ENCODE data around the gene CD300LD.

The CD300LD gene

DNA sequence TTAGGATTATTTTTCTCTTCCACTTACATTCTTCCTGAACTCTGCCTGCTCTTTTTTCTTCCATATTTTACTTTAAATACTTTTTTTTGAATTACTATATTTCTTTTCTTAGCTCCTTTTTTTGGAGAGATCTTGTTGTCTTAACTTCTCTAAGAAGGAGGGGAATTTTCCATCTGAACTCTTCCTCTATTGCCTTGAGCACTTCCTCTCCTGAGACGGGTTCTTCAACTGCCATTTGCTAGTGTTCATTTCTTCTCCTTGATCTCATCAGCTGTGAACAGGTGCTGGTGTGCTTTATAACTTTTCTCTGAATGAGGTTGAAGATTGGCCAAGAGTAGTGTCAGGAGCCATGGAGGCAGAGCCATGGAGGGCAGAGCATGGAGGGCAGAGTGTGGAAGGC lies 15.1 kb upstream of the CD300LD start:
- no peak for DNase-seq (ENCODE audit: low read depth in 2 of 3, low spot score in 2 of 3)

DNA sequence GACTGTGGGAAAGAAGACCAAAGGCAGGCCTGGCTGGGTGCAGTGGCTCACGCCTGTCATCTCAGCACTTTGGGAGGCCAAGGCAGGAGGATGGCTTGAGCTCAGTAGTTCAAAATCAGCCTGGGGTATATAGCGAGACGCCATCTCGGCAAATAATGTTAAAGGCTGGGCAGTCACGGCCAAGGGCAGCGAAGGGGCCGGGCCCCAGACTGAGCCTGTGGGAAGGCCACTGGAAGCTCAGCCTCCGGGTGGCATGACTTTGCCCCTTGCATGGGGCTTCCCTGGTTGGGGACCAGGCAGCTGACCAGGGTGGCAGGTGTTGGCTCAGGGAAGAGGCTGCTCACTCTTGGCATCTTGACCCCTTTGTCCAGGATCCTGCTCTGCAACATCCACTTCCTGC lies 14.0 kb upstream of the CD300LD start:
- DNase-seq (ENCODE audit: low read depth in 2 of 3, low spot score in 2 of 3) = no peak

GRCh38 chr17:74605361-74605760 lies 13.3 kb upstream of the CD300LD start:
- no peak for DNase-seq (ENCODE audit: low read depth in 2 of 3, low spot score in 2 of 3)

- DNase-seq (ENCODE audit: low read depth in 2 of 3, low spot score in 2 of 3) = no peak
Observed at GRCh38 chr17:74604761-74605160, 12.7 kb upstream of the CD300LD start.

DNA sequence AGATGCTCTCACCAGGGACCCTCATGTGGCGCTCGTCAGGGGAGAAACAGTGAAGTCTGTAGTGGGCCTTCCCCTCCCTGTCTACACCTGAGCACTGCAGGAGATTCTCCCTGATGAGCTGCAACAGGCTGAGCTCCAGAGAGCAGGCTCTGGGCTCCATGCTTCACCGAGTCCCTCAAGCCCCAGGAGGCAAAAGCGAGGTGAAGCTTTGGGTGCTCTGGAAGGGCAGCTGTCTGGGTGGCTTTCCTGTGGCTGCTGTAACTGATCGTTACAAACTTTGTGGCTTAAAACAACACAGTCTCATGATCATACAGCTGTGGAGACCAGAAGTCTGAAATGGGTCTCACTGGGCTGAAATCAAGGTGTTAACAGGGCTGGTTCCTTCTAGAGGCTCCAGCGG lies 12.1 kb upstream of the CD300LD start:
- no peak for DNase-seq (ENCODE audit: low read depth in 2 of 3, low spot score in 2 of 3)

DNA sequence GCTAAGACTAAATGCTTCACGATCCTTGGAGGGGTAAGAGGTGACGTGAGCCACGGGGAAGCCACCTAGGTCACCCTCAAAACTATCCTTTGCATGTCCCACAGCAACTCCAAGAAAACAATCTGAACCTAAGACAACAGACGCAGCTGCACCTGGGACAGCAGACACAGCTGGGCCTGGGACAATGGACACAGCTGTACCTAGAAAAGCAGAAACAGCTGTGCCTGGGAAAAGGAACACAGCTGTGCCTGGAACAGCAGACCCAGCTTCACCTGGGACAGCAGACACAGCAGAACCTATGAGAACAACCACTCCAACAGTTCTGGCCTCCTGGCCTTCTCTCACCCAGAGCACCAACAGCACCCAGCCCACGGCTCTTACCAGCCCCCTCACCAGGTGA lies 11.7 kb upstream of the CD300LD start:
- DNase-seq (ENCODE audit: low read depth in 2 of 3, low spot score in 2 of 3) = no peak

- no peak for DNase-seq (ENCODE audit: low read depth in 2 of 3, low spot score in 2 of 3)
Observed at GRCh38 chr17:74603037-74603635, 11.1 kb upstream of the CD300LD start.

DNA sequence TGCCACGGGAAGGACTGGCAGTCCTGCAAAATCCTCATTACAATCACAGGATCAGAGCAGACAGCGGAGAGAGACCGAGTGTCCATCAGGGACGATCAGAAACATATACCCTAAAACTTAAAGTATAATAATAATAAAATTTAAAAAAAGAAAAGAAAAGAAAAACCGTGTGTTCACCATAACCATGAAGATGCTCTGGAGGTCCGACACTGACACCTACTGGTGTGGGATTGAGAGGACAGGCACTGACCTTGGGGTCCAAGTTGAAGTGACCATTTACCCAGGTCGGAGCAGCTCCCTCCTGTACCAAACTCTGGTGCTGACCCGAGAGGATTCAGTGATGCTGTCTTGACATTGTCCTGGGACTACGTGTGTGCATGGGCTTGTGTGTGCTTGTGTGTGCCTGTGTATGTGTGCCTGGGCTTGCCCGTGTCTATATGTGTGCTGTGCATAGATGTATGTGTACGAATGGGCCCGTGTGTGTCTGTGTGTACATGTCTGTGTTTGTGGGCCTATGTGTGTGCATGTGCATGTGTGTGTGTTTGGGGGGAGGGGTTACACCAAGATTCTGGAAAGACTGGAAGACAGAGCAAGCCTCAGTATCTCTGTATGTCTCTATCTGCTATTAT lies 10.0 kb upstream of the CD300LD start:
- DNase-seq (ENCODE audit: low read depth in 2 of 3, low spot score in 2 of 3) = no peak

DNA sequence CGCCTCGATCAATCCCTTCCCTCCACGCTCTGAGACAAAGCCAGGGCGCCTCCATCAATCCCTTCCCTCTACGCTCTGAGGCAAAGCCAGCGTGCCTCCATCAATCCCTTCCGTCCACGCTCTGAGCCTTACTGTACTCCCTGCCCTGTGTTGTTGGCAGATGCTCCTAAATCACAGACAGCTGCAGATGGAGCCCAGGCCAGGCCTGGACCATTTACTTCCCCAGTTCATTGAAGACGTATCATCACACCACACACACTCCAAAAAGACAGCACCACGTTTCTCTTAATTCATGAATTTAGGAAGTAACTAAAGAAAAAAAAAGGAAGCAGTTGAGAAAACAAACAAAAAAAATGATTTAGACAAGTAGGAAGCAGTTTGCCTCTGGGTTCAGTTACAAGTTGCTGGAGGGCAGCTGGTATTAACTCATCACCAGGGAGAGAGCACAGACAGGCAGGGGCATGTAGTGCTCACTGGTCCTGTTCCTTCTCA lies 7.4 kb upstream of the CD300LD start:
- DNase-seq (ENCODE audit: low read depth in 2 of 3, low spot score in 2 of 3) = no peak

GRCh38 chr17:74599023-74599399 lies 6.9 kb upstream of the CD300LD start:
- no peak for DNase-seq (ENCODE audit: low read depth in 2 of 3, low spot score in 2 of 3)

GRCh38 chr17:74598346-74599022 lies 6.4 kb upstream of the CD300LD start:
- DNase-seq (ENCODE audit: low read depth in 2 of 3, low spot score in 2 of 3) = no peak

DNA sequence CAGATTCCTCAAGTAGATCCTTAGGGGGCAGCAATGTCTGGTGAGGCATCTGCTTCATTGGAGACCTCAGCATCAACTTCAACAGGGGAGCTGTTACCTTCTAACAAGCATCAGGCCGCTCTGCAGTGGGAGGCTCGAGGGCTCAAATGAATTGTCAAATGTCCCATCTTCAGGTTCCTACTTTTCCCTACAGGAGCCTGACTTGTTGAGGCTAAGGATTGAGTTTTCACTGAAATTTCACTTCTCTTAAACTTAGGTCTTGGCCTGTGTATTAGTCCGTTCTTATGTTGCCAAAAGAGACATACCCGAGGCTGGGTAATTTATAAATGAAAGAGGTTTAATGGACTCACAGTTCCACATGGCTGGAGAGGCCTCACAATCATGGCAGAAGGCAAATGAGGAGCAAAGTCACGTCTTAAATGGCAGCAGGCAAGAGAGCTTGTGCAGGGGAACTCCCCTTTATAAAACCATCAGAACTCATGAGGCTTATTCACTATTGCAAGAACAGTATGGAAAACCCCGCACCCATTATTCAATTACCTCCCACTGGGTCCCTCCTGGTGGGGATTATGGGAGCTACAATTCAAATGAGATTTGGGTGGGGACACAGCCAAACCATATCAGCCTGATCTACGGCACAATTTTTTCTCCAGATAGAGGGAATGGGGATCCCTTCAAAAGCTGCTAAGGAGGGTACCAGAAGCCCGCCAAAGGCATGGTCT lies 5.1 kb upstream of the CD300LD start:
- DNase-seq (ENCODE audit: low read depth in 2 of 3, low spot score in 2 of 3) = no peak

- DNase-seq (ENCODE audit: low read depth in 2 of 3, low spot score in 2 of 3) = no peak
Observed at GRCh38 chr17:74595037-74595750, 3.1 kb upstream of the CD300LD start.

GRCh38 chr17:74591503-74591902 lies 580 bp downstream of the CD300LD start:
- no peak for DNase-seq (ENCODE audit: low read depth in 2 of 3, low spot score in 2 of 3)

GRCh38 chr17:74585711-74586110 lies 6.4 kb downstream of the CD300LD start:
- DNase-seq (ENCODE audit: low read depth in 2 of 3, low spot score in 2 of 3) = no peak

DNA sequence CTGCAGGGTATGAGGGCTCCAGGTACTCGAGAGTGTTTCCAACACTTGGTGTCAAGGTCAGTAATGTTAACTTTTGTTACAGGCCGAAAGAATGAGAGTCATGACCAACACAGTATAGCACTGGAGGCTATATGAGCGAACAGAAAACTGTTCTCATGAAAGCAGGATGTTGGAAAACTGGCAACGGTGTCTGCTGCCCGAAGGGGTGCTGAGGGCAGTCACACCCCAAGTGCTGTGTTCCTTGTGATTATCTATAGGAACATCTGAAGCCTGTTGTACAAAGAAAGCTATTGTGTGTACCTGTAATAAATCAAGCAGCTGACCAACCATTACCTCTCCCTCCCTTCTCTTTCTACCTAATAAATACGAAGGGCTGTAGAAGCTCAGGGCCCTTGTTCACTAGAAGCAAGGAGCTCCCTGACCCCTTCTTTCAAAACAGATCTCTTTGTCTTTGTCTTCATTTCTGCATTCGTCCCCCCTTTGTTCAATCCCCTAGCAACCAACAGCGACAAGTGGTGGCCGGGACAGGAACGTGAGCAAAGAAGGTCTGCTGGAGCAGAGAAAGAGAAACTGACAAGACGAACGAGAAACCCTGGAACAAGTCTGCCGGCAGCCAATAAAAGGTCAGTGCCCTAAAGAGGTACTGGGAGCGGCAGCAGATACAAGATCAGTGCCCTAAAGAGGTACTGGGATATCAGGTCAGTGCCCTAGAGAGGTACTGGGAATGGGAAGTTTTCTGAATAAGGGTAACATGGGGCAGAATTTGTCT lies 7.6 kb downstream of the CD300LD start:
- no peak for DNase-seq (ENCODE audit: low read depth in 2 of 3, low spot score in 2 of 3)

- DNase-seq (ENCODE audit: low read depth in 2 of 3, low spot score in 2 of 3) = no peak
Observed at GRCh38 chr17:74582633-74583032, 9.4 kb downstream of the CD300LD start.

DNA sequence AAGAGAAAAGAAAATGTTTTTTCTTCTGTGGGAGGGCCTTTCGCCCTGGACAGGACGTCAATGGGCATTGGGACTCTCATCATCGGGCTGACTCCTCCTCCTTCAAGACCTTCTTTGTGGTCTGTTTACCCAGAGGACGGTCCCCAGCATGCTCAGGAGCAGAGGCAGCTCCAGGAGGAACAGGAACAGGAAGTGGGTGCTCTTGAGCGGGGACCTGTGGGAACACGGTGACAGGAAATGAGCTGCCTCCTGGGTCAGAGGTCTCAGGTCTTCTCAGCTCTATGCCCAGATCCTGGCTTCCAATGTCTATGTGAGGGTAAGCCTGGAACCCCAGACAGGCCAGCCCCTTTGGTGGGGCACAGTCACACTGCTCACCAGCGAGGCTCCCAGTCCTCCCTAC lies 12.2 kb downstream of the CD300LD start:
- DNase-seq (ENCODE audit: low read depth in 2 of 3, low spot score in 2 of 3) = no peak

DNA sequence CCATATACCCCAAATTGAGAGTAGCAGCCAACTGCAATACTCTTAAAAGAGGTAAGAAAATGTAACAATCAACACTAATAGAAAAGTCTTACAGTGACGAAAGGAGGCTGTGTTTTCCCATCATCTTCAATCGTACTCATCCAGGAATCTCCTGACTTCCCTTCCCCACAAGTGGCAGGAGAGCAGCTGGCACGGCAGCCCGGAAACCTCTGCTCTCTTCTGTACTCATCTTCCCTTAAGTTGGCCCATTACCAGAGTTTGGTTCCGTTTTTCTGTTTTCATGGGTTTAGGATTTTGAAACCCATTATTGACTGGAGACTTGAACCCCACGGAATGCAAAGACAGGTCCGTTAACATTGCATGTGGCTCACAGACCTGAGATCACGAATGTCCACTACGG lies 13.1 kb downstream of the CD300LD start:
- no peak for DNase-seq (ENCODE audit: low read depth in 2 of 3, low spot score in 2 of 3)

DNA sequence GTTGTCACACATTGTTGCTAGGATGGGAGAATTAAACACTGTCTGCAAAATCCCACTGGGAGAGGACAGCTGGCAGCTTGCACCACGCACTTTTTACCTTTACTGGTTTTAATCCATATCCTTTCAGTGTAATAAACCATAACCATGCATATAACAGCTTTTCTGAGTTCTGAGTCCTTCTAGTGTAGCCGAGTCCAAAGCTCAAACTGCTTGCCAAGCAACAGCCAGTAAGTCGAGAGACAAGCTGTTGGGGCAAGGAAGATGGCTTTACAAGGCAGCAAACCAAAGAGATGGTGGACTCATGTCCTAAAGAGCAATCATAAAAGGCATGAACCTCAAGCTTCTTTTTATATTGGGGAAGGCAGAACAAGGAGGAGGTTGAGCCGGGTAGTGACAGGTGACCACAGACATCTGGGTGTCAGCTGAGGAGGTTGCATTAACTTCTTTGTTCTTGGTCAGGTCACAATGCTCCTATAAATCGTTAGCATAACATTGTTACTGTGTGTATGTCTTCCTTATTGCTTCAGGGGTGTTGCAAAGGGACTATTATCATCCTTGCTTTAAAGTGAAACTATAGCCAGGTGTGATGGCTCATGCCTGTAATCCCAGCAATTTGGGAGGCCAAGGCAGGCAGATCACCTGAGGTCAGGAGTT lies 17.5 kb downstream of the CD300LD start:
- no peak for DNase-seq (ENCODE audit: low read depth in 2 of 3, low spot score in 2 of 3)

Measured in activated CD8-positive, alpha-beta memory T cell treated with anti-CD3 and anti-CD28 coated beads for 48 hours (primary cell).